Measurements from ENCODE around the gene HS6ST1.

DNA sequence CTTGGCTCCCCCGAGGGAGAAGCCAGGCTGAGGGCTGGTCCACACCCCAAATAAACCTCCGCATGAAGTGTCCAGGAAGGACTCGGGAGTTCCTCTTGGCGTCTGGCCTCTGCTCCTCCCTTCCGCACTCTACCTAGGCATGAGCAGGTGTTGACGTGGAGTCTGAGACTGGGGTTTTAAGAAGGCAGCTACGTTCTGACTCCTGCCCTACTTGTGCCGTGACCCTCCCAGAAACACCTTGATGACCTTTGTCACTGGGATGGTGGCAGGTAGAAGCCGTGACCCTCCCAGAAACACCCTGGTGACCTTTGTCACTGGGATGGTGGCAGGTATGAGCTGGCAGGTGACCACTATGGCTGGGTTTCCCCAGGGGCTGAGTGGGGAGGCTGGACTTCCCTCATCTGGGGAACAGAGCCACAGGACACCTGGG is 54.8 kb downstream of the HS6ST1 start:
- TF ChIP-seq, protein P1, sequence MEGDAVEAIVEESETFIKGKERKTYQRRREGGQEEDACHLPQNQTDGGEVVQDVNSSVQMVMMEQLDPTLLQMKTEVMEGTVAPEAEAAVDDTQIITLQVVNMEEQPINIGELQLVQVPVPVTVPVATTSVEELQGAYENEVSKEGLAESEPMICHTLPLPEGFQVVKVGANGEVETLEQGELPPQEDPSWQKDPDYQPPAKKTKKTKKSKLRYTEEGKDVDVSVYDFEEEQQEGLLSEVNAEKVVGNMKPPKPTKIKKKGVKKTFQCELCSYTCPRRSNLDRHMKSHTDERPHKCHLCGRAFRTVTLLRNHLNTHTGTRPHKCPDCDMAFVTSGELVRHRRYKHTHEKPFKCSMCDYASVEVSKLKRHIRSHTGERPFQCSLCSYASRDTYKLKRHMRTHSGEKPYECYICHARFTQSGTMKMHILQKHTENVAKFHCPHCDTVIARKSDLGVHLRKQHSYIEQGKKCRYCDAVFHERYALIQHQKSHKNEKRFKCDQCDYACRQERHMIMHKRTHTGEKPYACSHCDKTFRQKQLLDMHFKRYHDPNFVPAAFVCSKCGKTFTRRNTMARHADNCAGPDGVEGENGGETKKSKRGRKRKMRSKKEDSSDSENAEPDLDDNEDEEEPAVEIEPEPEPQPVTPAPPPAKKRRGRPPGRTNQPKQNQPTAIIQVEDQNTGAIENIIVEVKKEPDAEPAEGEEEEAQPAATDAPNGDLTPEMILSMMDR (IDR thresholded peaks at IDR 0.05; ENCODE audit: extremely low read depth in 1 of 2, insufficient read depth in 1 of 2, low read depth in 1 of 2, low read length in 2 of 2), result no peak
- no peak for TF ChIP-seq EZH2 (IDR thresholded peaks at IDR 0.05; ENCODE audit: borderline replicate concordance, low read depth, low read length, severe bottlenecking)
- TF ChIP-seq POLR2A (IDR thresholded peaks at IDR 0.05; ENCODE audit: low read depth, low read length), result no peak
